Measurements from ENCODE around the gene FBXW8. TPM values are rescaled to one million over a fixed set of nuclear protein-coding genes. Genes with fewer than 3 reads are reported as not detected.

FBXW8 gene
- total RNA-seq, 1 experiment from 2014 or later, result 15.3 TPM

- no peak overlapping the region for H3K14ac ChIP-seq (ENCODE audit: insufficient read depth, low read length)
- no peaks in the 10 kb centered on the region for H3K9me3 ChIP-seq (ENCODE audit: control insufficient read depth, low read depth, low read length)
- no peak for DNase-seq
- no peaks in the 10 kb centered on the region for H3K4me1 ChIP-seq (ENCODE audit: insufficient read depth, low read length)
- no peaks in the 10 kb centered on the region for H3K79me1 ChIP-seq (ENCODE audit: insufficient read depth, low read depth, low read length, poor library complexity, severe bottlenecking)
- H3K4me1 Mint-ChIP-seq, result peaks cover 26 to 30% of the 10 kb centered on the region in 2 experiments
- H3K9me3 Mint-ChIP-seq, result no peaks in the 10 kb centered on the region
- H4K5ac ChIP-seq (ENCODE audit: insufficient read length, low read depth, low read length), result no peak overlapping the region
- H3K23me2 ChIP-seq (ENCODE audit: insufficient read length, low read depth, low read length, poor library complexity, severe bottlenecking), result peaks cover 3% of the 10 kb centered on the region
- H3K56ac ChIP-seq (ENCODE audit: insufficient read length, low read depth, low read length), result no peak overlapping the region
- no peaks in the 10 kb centered on the region; the same call in 1 of the 2 replicates for H3K79me2 ChIP-seq (ENCODE audit: insufficient read depth, low read length)
- no peak overlapping the region for H3K18ac ChIP-seq (ENCODE audit: insufficient read length, low read depth, low read length)
- H2BK120ac ChIP-seq (ENCODE audit: low read depth, low read length, poor library complexity, severe bottlenecking), result no peak overlapping the region
- no peak overlapping the region for H3K27ac Mint-ChIP-seq
- H3K27me3 ChIP-seq (ENCODE audit: insufficient read depth, low read length), result no peaks in the 10 kb centered on the region
- no peak for TF ChIP-seq CTCF (conservative IDR thresholded peaks at IDR 0.05)
- no peak overlapping the region for H2AFZ ChIP-seq (ENCODE audit: low read length)
- H3K27ac ChIP-seq (ENCODE audit: insufficient read length, low read depth, low read length), result no peak overlapping the region
- no peak overlapping the region for H4K91ac ChIP-seq (ENCODE audit: insufficient read length, low read depth, low read length)
- no peak overlapping the region for H2BK5ac ChIP-seq (ENCODE audit: insufficient read length, low read length)
- no peaks in the 10 kb centered on the region for H3K27me3 Mint-ChIP-seq (ENCODE audit: low read depth)
- no peak overlapping the region for H2BK20ac ChIP-seq (ENCODE audit: low read depth, low read length, poor library complexity, severe bottlenecking)
- peaks cover 0 to 9% (median 2%) of the 10 kb centered on the region in 3 experiments; a peak in 3 of 7 replicates for H3K36me3 Mint-ChIP-seq (ENCODE audit: insufficient read depth in 1 of 3, low read depth in 3 of 3)
- H2BK12ac ChIP-seq (ENCODE audit: insufficient read length, low read depth, low read length), result no peak overlapping the region
- no peak overlapping the region for H2AK5ac ChIP-seq (ENCODE audit: insufficient read length, low read length)
- H3T11ph ChIP-seq (ENCODE audit: low read length), result no peak overlapping the region
- no peak overlapping the region for H2BK15ac ChIP-seq (ENCODE audit: low read depth, low read length)
- no peak overlapping the region for H4K8ac ChIP-seq (replicated peaks; ENCODE audit: insufficient read length, low read depth, low read length)
- no peak overlapping the region for H3K9ac ChIP-seq (ENCODE audit: extremely low read depth, insufficient read length, low read length)
- no peak overlapping the region for H3K4me3 Mint-ChIP-seq
- no peak overlapping the region for H3K23ac ChIP-seq (ENCODE audit: insufficient read length, low read depth, low read length)
- no peak overlapping the region for H3K4me2 ChIP-seq (ENCODE audit: insufficient read depth, insufficient read length, low read length)
- H4K20me1 ChIP-seq (ENCODE audit: control insufficient read depth, insufficient read depth, insufficient read length), result no peaks in the 10 kb centered on the region
- H3K4ac ChIP-seq (ENCODE audit: low read depth, low read length), result no peak overlapping the region
These were observed 5.4 kb downstream of the FBXW8 start for GRCh38 chr12:116916122-116916521.
